Fibroblast of lung (primary cell): ENCODE data around the gene ATCAY. TPM values are rescaled to one million over a fixed set of nuclear protein-coding genes. Genes with fewer than 3 reads are reported as not detected.

Source experiments
- DNase-seq, 2 donors: peaks; one replicate each; pipeline versions ENCODE4 v3.0.0 to v3.0.0-alpha.2; 2010; ENCODE audit warnings: low read depth in 2 of 2
- H2AFZ ChIP-seq: 2 replicates; pipeline ENCODE4 v1.5.1; 2012; ENCODE audit warnings: low read length, control low read depth, inconsistent platforms
- H3K27ac ChIP-seq: 2 replicates; pipeline ENCODE4 v1.5.1; 2011; ENCODE audit warnings: low read length, control low read depth; ENCODE audit not compliant: insufficient read depth
- H3K27me3 ChIP-seq: 2 replicates; pipeline ENCODE4 v1.5.1; 2011; ENCODE audit warnings: mild to moderate bottlenecking, low read length; ENCODE audit not compliant: control insufficient read depth, insufficient read depth
- H3K36me3 ChIP-seq: 2 replicates; pipeline ENCODE4 v1.5.1; 2011; ENCODE audit warnings: low read length; ENCODE audit not compliant: control insufficient read depth, insufficient read depth
- H3K4me1 ChIP-seq: 2 replicates; pipeline ENCODE4 v1.5.1; 2011; ENCODE audit warnings: low read length; ENCODE audit not compliant: control insufficient read depth, insufficient read depth; ENCODE audit errors: extremely low read depth
- H3K4me2 ChIP-seq: 2 replicates; pipeline ENCODE4 v1.5.1; 2011; ENCODE audit warnings: low read length, control low read depth; ENCODE audit not compliant: insufficient read depth; ENCODE audit errors: extremely low read depth
- H3K4me3 ChIP-seq, 4 experiments: fragments of 200-600 bp in 1 of 4; sonication (generic) in 1 of 4; replicated peaks in 1 of 4; 2 replicates each; pipeline ENCODE4 v1.5.1; 2011 to 2016; ENCODE audit warnings: low read length in 4 of 4, low read depth in 3 of 4, mild to moderate bottlenecking in 3 of 4, control low read depth in 2 of 4, inconsistent platforms in 1 of 4, mixed read lengths in 1 of 4; ENCODE audit not compliant: insufficient read depth in 1 of 4; ENCODE audit errors: control extremely low read depth in 1 of 4
- H3K79me2 ChIP-seq: 2 replicates; pipeline ENCODE4 v1.5.1; 2012; ENCODE audit warnings: mild to moderate bottlenecking, low read length, inconsistent platforms; ENCODE audit not compliant: control insufficient read depth, insufficient read depth
- H3K9ac ChIP-seq: 2 replicates; pipeline ENCODE4 v1.5.1; 2011; ENCODE audit warnings: mild to moderate bottlenecking, low read length, control low read depth; ENCODE audit not compliant: insufficient read depth
- H3K9me3 ChIP-seq: 2 replicates; pipeline ENCODE4 v1.5.1; 2012; ENCODE audit warnings: low read depth, low read length; ENCODE audit not compliant: control insufficient read depth, insufficient read depth
- H4K20me1 ChIP-seq: 2 replicates; pipeline ENCODE4 v1.5.1; 2011; ENCODE audit warnings: low read length; ENCODE audit not compliant: control insufficient read depth, insufficient read depth; ENCODE audit errors: extremely low read depth
- EZH2 ChIP-seq: IDR thresholded peaks from 2 replicates; pipeline ENCODE4 v1.5.1; 2012; ENCODE audit warnings: low read length, control low read depth, mild to moderate bottlenecking; ENCODE audit errors: missing control alignments
- polyA plus RNA-seq, 2 donors: library from polyadenylated mRNA; depleted of rRNA in 1 of 2; stranded (reverse) in 1 of 2; unstranded in 1 of 2; fragments of >200 nt; gene quantifications; 2 replicates each; pipeline ENCODE4 v1.2.1, GENCODE V29; 2011 to 2012; ENCODE audit warnings: missing spikeins in 1 of 2
- total RNA-seq: library from RNA; depleted of rRNA; stranded (reverse); fragments of >200 nt; gene quantifications from 2 replicates; pipeline ENCODE4 v1.2.1, GENCODE V29; 2014
- TF ChIP-seq, protein P1 (sequence below), 2 donors: IDR thresholded peaks in 1 of 2; conservative IDR thresholded peaks in 1 of 2; 1 replicate in 1 of 2; 2 replicates in 1 of 2; pipeline ENCODE4 v1.5.1; 2011 to 2012; ENCODE audit warnings: low read length in 2 of 2, control low read depth in 1 of 2, inconsistent platforms in 1 of 2, low read depth in 1 of 2, mild to moderate bottlenecking in 1 of 2

The ATCAY gene
- total and polyA plus RNA-seq, 2 donors (not counting 1 experiment from before 2014, with no cell fraction given), result 0.01 TPM; not detected in 1

DNA sequence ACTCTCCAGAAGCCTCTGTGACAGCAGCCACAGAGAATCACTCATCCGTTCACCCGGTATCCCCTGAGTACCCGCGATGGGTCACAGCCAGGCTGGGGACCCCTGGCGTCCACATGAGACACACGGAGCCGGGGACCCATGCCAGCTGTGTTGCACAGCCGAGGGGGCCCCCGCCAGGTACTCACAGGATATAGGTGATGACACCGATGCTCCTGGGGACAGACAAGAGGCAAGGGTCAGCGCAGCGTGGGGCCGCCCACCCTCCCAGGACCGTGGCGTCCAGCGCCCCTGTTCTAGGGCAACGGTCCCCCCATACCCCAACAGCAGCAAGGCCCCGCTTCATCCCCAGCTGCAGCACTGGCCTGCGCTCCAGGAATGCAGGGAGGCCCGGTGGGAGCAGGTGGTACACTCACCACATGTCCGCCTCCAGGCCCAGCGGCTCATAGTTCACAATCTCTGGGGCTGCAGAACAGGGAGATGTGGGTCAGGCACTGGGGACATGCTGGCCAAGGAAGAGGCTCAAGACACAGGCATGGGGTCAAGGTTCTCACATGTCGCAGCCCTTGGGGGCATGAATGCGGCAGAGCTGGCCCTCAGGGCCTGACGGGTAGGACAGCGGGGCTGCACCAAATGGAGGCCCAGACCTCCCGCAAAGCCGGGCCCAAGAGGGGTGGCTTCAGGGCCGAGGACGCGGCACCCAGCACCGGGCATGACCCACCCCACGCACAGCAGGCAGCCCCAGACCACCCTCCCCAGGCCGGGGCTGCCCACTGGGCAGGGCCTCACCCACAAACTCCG is 83.2 kb downstream of the ATCAY start:
- Histone ChIP-seq H3K36me3 (peaks cover 44% of the 10 kb centered on the region), H3K9me3 (no peaks in the 10 kb centered on the region), H2AFZ (no peak overlapping the region), H4K20me1 (no peaks in the 10 kb centered on the region), H3K4me2 (no peak overlapping the region), H3K79me2 (peaks cover 47% of the 10 kb centered on the region), H3K9ac (no peak overlapping the region), H3K4me1 (peaks cover 11% of the 10 kb centered on the region), H3K27me3 (no peaks in the 10 kb centered on the region), H3K4me3 (no peak overlapping the region), H3K27ac (no peak overlapping the region)
- TF ChIP-seq, protein P1, sequence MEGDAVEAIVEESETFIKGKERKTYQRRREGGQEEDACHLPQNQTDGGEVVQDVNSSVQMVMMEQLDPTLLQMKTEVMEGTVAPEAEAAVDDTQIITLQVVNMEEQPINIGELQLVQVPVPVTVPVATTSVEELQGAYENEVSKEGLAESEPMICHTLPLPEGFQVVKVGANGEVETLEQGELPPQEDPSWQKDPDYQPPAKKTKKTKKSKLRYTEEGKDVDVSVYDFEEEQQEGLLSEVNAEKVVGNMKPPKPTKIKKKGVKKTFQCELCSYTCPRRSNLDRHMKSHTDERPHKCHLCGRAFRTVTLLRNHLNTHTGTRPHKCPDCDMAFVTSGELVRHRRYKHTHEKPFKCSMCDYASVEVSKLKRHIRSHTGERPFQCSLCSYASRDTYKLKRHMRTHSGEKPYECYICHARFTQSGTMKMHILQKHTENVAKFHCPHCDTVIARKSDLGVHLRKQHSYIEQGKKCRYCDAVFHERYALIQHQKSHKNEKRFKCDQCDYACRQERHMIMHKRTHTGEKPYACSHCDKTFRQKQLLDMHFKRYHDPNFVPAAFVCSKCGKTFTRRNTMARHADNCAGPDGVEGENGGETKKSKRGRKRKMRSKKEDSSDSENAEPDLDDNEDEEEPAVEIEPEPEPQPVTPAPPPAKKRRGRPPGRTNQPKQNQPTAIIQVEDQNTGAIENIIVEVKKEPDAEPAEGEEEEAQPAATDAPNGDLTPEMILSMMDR (conservative IDR thresholded peaks at IDR 0.05 in 1 of 2, IDR thresholded peaks at IDR 0.05 in 1 of 2; ENCODE audit: low read depth in 1 of 2, low read length in 2 of 2), result no peak
- no peak for TF ChIP-seq EZH2
- no peak for DNase-seq

DNA sequence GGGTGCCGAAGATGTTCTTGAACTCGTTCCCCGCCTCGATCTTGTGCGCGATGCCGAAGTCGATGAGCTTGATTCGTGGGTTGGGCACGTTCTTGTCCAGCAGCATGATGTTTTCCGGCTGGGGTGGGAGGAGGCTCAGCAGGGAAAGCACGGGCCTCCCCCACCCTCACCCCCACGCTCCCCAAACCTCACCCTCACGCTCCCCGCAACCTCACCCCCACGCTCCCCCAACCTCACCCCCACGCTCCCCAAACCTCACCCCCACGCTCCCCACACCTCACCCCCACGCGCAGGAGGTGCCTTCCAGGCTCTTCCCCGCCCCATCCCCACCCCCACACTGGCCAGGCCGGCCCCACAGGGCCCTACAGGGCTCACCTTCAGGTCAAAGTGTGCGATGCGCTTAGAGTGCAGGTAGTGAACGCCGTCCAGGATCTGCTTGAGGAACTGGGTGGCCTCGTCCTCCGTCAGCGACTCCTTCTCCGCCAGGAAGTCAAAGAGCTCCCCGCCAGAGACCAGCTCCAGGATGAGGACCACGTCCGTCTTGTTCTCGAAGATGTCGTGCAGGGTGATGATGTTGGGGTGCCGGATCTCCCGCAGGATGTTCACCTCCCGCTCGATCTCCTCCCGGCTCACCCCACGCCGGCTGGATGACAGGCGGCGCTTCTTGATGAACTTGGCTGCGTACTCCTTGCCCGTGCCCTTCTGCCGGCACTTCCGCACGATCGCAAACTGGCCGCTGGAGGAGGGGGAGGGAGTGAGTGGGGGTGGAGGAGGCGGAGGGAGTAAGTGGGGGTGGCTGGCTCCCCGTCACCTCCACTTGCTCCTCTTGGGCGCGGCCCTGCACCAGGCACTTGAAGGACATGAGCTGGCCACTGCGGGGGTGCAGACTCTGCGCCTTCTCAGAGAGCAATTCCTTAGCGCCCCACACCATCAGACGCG is 84.0 kb downstream of the ATCAY start:
- Histone ChIP-seq H3K27ac (no peak overlapping the region), H3K4me2 (no peak overlapping the region), H3K9me3 (no peaks in the 10 kb centered on the region), H3K4me3 (no peak overlapping the region), H3K36me3 (peaks cover 44% of the 10 kb centered on the region), H3K9ac (no peak overlapping the region), H2AFZ (no peak overlapping the region), H3K4me1 (peaks cover 15% of the 10 kb centered on the region), H3K27me3 (no peaks in the 10 kb centered on the region), H3K79me2 (peaks cover 50% of the 10 kb centered on the region), H4K20me1 (no peaks in the 10 kb centered on the region)
- no peak for DNase-seq
- no peak for TF ChIP-seq EZH2
- TF ChIP-seq, protein P1 (conservative IDR thresholded peaks at IDR 0.05 in 1 of 2, IDR thresholded peaks at IDR 0.05 in 1 of 2; ENCODE audit: low read depth in 1 of 2, low read length in 2 of 2), result no peak
